C4-2B (cell line): Measurements from ENCODE around the gene ACBD5.
A peak's percentile ranks its signal among the peaks of the same experiment; 100 is the strongest.

Source experiments
- H3K27ac ChIP-seq: fragments of 450-650 bp; 2 replicates; pipeline ENCODE4 v1.5.1; 2017
- ZFX ChIP-seq: fragments of 450-650 bp; IDR thresholded peaks from 2 replicates; pipeline ENCODE4 v1.6.1; 2017
- TF ChIP-seq, protein P1 (sequence below): fragments of 450-650 bp; conservative IDR thresholded peaks from 2 replicates; pipeline ENCODE4 v1.5.1; 2017; ENCODE audit warnings: mild to moderate bottlenecking

ACBD5 gene

GRCh38 chr10:27235706-27236105 lies 4.9 kb downstream of the ACBD5 start:
- H3K27ac ChIP-seq = no peak overlapping the region
- TF ChIP-seq, protein P1, sequence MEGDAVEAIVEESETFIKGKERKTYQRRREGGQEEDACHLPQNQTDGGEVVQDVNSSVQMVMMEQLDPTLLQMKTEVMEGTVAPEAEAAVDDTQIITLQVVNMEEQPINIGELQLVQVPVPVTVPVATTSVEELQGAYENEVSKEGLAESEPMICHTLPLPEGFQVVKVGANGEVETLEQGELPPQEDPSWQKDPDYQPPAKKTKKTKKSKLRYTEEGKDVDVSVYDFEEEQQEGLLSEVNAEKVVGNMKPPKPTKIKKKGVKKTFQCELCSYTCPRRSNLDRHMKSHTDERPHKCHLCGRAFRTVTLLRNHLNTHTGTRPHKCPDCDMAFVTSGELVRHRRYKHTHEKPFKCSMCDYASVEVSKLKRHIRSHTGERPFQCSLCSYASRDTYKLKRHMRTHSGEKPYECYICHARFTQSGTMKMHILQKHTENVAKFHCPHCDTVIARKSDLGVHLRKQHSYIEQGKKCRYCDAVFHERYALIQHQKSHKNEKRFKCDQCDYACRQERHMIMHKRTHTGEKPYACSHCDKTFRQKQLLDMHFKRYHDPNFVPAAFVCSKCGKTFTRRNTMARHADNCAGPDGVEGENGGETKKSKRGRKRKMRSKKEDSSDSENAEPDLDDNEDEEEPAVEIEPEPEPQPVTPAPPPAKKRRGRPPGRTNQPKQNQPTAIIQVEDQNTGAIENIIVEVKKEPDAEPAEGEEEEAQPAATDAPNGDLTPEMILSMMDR = no peak
- no peak for TF ChIP-seq ZFX

GRCh38 chr10:27230022-27230421 lies 10.6 kb downstream of the ACBD5 start:
- no peak overlapping the region for H3K27ac ChIP-seq
- TF ChIP-seq, protein P1 = no peak
- TF ChIP-seq ZFX = no peak

DNA sequence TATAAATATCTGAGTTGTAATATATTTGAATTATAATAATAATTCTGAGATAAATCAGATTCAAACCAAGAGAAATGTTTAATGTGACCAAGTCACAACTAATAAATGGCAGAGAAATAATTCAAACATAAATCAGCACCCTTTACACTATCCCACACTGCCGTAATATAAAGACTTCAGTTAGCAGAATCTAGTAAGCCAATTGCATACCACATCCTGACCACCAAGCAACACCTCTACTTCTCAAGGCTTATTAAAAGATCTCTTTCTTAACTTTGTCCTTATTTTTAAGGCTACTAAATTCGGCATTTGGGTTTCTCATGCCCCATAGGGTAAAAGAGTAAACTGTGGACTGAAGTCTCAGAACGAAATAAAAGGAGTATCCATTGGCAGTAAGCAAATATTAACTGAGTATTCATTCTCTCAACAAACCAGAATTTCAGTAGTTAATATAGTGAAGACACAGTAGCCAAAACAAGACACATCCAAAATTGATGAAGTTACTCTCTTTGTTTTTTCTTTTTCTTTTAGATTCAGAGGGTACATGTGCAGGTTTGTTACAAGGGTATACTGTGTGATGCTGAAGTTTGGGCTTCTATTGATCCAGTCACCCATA lies 14.8 kb downstream of the ACBD5 start:
- H3K27ac ChIP-seq = no peak overlapping the region
- TF ChIP-seq, protein P1 = no peak
- TF ChIP-seq ZFX = no peak

DNA sequence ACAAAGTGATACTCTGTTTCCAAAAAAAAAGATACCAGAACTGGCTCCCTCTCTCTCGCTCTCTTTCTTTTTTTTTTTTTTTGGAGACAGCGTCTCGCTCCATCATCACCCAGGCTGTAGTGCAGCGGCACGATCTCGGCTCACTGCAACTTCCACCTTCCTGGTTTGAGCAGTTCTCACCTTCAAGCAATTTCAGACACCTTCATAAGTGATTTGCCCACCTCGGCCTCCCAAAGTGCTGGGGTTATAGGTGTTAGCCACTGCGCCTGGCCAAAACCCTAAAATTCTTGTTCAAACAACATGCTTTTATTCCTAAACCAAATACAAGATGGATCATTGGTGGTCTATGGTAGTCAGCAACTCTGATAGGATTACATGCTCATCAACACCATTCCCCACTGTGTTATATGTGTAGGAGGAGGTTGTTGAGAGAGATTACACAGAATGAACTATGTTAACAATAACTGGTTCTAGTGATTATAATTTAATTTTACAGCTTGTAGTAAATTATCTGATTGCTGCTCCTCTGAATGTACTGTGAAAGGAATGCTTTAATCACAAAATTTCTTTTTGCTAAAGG lies 15.5 kb downstream of the ACBD5 start:
- no peak for TF ChIP-seq ZFX
- TF ChIP-seq, protein P1 = no peak
- no peak overlapping the region for H3K27ac ChIP-seq

- H3K27ac ChIP-seq = no peak overlapping the region
- no peak for TF ChIP-seq ZFX
- TF ChIP-seq, protein P1 = peak; percentile 86
These were observed 16.6 kb downstream of the ACBD5 start for GRCh38 chr10:27223964-27224363.

GRCh38 chr10:27207350-27207749 lies 33.2 kb downstream of the ACBD5 start:
- TF ChIP-seq, protein P1 = no peak
- TF ChIP-seq ZFX = no peak
- H3K27ac ChIP-seq = no peak overlapping the region

DNA sequence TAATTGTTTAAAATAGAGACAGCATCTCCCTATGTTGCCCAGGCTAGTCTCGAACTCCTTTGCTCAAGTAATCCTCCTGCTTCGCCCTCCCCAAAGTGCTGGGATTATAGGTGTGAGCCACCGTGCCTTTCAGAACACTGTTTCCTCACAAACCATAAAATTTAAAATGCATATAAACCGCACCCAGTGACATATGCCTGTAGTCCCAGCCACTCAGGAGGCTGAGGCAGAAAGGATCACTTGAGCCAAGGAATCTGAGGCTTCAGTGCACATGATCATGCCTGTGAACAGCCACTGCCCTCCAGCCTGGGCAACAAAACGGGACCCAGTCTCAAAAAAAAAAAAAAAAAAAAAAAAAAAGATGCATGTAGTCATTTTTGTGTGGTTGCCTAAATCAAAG lies 36.8 kb downstream of the ACBD5 start:
- TF ChIP-seq ZFX = no peak
- TF ChIP-seq, protein P1 = no peak

More for the DNA sequence above, 36.8 kb downstream of the ACBD5 start:
- no peak overlapping the region for H3K27ac ChIP-seq
